Testis (tissue), 3 donors: Measurements from ENCODE around the gene RNF152. TPM values are rescaled to one million over a fixed set of nuclear protein-coding genes. Genes with fewer than 3 reads are reported as not detected.

Source experiments
- DNase-seq: peaks from one replicate; pipeline ENCODE4 v3.0.0-alpha.2; 2019
- H3K27ac ChIP-seq, 2 donors: fragments of 200-600 bp; sonication (generic); one replicate each; pipeline ENCODE4 v1.5.1; 2019
- H3K27me3 ChIP-seq: fragments of 200-600 bp; sonication (generic); one replicate; pipeline ENCODE4 v1.5.1; 2019
- H3K36me3 ChIP-seq: fragments of 200-600 bp; sonication (generic); one replicate; pipeline ENCODE4 v1.5.1; 2017; ENCODE audit warnings: low read depth; ENCODE audit errors: missing control alignments
- H3K4me1 ChIP-seq: fragments of 200-600 bp; sonication (generic); one replicate; pipeline ENCODE4 v1.5.1; 2019
- H3K4me3 ChIP-seq, 2 donors: fragments of 200-600 bp; sonication (generic); one replicate each; pipeline ENCODE4 v1.5.1; 2017 to 2019
- H3K9me3 ChIP-seq: fragments of 200-600 bp; sonication (generic); one replicate; pipeline ENCODE4 v1.5.1; 2017
- POLR2A ChIP-seq: fragments of 450-650 bp; IDR thresholded peaks from one replicate; pipeline ENCODE4 v1.6.1; 2017; ENCODE audit warnings: antibody characterized with exemption, mild to moderate bottlenecking, moderate library complexity
- WGBS, 2 donors: methylation state at CpG; one replicate each; pipeline ENCODE4 v1.1.5; 2018; 5-methylcytosine and 5-hydroxymethylcytosine counted together
- intact Hi-C: fragments of 100-400 bp; cut with DNase I; formaldehyde crosslinking; loops from one replicate; pipeline ENCODE4 v1.15.1; 2023; ENCODE audit warnings: low total_unique reads
- polyA plus RNA-seq: library from polyadenylated mRNA; stranded (reverse); fragments of 350-450 nt; fragmentation: Illumina TruSeq; extraction: RNeasy Lipid Tissue Mini Kit (QIAGEN cat#74804); gene quantifications from one replicate; pipeline ENCODE4 v1.2.3, GENCODE V29; 2014; ENCODE audit warnings: low read depth, low replicate concordance; ENCODE audit not compliant: insufficient read depth
- total RNA-seq, 2 donors: library from RNA; depleted of rRNA; stranded (reverse); fragments of >200 nt; gene quantifications; one replicate each; pipeline ENCODE4 v1.2.3, GENCODE V29; 2016
- TF ChIP-seq, protein P1 (sequence below), 3 experiments: fragments of 450-650 bp in 2 of 3; fragments of 200-600 bp in 1 of 3; sonication (generic) in 1 of 3; IDR thresholded peaks; one replicate each; pipeline ENCODE4 v1.5.1; 2016 to 2019; ENCODE audit warnings: antibody characterized with exemption in 3 of 3, mild to moderate bottlenecking in 2 of 3, moderate library complexity in 1 of 3

Gene RNF152
- total and polyA plus RNA-seq, 3 donors from 2014 or later = 2.3 to 20.3 (median 10.8) TPM

DNA sequence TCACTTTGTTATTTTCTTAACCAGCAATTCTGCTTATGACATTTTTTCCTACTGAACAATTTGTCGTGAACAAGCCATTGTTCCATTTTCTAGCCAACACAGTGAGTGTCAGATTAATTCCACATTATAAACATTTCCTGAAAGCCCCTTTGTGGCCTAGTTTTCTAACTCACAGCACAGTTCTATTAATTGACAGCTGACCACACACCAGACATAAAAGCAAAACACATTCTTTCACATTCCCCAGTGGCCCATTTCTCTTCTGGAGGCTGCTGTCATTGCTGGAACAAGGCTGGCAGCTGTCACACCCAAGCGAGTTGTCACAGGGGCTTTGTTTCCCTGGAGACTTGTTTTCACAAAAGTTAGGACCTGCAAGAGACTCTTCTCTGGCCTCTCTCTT lies 50.7 kb downstream of the RNF152 start:
- no peaks in the 10 kb centered on the region for H3K36me3 ChIP-seq
- intact Hi-C loops = no loop called here
- DNase-seq = no peak
- WGBS, 2 donors = 54 to 66% methylated on average over 2 of the region's 2 CpGs
- H3K4me3 ChIP-seq = no peak overlapping the region
- H3K27me3 ChIP-seq = no peaks in the 10 kb centered on the region
- H3K27ac ChIP-seq = no peak overlapping the region
- H3K4me1 ChIP-seq = no peaks in the 10 kb centered on the region
- H3K9me3 ChIP-seq = no peaks in the 10 kb centered on the region
- no peak for TF ChIP-seq POLR2A
- TF ChIP-seq, protein P1, sequence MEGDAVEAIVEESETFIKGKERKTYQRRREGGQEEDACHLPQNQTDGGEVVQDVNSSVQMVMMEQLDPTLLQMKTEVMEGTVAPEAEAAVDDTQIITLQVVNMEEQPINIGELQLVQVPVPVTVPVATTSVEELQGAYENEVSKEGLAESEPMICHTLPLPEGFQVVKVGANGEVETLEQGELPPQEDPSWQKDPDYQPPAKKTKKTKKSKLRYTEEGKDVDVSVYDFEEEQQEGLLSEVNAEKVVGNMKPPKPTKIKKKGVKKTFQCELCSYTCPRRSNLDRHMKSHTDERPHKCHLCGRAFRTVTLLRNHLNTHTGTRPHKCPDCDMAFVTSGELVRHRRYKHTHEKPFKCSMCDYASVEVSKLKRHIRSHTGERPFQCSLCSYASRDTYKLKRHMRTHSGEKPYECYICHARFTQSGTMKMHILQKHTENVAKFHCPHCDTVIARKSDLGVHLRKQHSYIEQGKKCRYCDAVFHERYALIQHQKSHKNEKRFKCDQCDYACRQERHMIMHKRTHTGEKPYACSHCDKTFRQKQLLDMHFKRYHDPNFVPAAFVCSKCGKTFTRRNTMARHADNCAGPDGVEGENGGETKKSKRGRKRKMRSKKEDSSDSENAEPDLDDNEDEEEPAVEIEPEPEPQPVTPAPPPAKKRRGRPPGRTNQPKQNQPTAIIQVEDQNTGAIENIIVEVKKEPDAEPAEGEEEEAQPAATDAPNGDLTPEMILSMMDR (IDR thresholded peaks at IDR 0.05) = no peak

GRCh38 chr18:61841706-61842105 lies 51.1 kb downstream of the RNF152 start:
- H3K9me3 ChIP-seq = no peaks in the 10 kb centered on the region
- no peaks in the 10 kb centered on the region for H3K36me3 ChIP-seq
- H3K4me3 ChIP-seq = no peak overlapping the region
- no peaks in the 10 kb centered on the region for H3K4me1 ChIP-seq
- TF ChIP-seq POLR2A = no peak
- TF ChIP-seq, protein P1 (IDR thresholded peaks at IDR 0.05) = no peak
- no peak overlapping the region for H3K27ac ChIP-seq
- intact Hi-C loops = no loop called here
- no peak for DNase-seq
- no peaks in the 10 kb centered on the region for H3K27me3 ChIP-seq
- WGBS, 2 donors = 85 to 86% methylated on average over 3 of the region's 3 CpGs

DNA sequence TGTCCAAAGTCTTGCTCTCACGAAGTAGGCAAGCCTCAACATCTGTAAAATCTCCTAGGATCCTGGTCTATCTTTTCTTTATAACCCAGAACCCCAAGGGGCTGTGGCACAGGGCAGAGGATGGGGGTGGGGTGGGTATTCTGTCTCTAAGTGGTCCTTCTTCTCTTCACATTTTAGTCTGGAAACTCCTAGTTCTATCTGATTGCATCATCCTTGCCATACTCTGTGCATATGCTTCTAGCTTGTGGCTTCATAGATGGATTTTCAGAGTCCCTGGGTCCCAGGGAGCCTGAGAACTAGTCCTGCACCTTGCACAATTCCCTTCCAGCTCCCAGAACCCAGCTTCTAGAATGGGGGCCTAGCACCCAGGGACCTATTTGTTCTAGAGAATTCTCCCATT lies 52.5 kb downstream of the RNF152 start:
- Histone ChIP-seq H3K4me3 (no peak overlapping the region), H3K9me3 (no peaks in the 10 kb centered on the region), H3K4me1 (no peaks in the 10 kb centered on the region), H3K27ac (no peak overlapping the region), H3K36me3 (no peaks in the 10 kb centered on the region), H3K27me3 (no peaks in the 10 kb centered on the region)
- 86 to 100% methylated on average over 1 of the region's 1 CpG for WGBS, 2 donors
- no peak for DNase-seq
- TF ChIP-seq POLR2A = no peak
- TF ChIP-seq, protein P1 (IDR thresholded peaks at IDR 0.05) = no peak
- intact Hi-C loops = no loop called here

- intact Hi-C loops = no loop called here
- Histone ChIP-seq H3K9me3 (no peaks in the 10 kb centered on the region), H3K27ac (no peak overlapping the region), H3K4me1 (no peaks in the 10 kb centered on the region), H3K27me3 (no peaks in the 10 kb centered on the region), H3K36me3 (no peaks in the 10 kb centered on the region), H3K4me3 (no peak overlapping the region)
- TF ChIP-seq, protein P1 (IDR thresholded peaks at IDR 0.05) = no peak
- no peak for TF ChIP-seq POLR2A
- 74 to 87% methylated on average over 5 of the region's 5 CpGs for WGBS, 2 donors
- no peak for DNase-seq
These were observed 54.3 kb downstream of the RNF152 start for GRCh38 chr18:61838521-61838920.

- Histone ChIP-seq H3K9me3 (no peaks in the 10 kb centered on the region), H3K4me3 (no peak overlapping the region), H3K36me3 (no peaks in the 10 kb centered on the region), H3K27ac (no peak overlapping the region), H3K27me3 (no peaks in the 10 kb centered on the region), H3K4me1 (no peaks in the 10 kb centered on the region)
- WGBS, 2 donors = 58 to 61% methylated on average over 4 of the region's 4 CpGs
- TF ChIP-seq, protein P1 (IDR thresholded peaks at IDR 0.05) = no peak
- no peak for TF ChIP-seq POLR2A
- intact Hi-C loops = no loop called here
- DNase-seq = no peak
These were observed 58.8 kb downstream of the RNF152 start for GRCh38 chr18:61833978-61834377.
